ENCODE measurements around the gene GALR2.

Gene GALR2

DNA sequence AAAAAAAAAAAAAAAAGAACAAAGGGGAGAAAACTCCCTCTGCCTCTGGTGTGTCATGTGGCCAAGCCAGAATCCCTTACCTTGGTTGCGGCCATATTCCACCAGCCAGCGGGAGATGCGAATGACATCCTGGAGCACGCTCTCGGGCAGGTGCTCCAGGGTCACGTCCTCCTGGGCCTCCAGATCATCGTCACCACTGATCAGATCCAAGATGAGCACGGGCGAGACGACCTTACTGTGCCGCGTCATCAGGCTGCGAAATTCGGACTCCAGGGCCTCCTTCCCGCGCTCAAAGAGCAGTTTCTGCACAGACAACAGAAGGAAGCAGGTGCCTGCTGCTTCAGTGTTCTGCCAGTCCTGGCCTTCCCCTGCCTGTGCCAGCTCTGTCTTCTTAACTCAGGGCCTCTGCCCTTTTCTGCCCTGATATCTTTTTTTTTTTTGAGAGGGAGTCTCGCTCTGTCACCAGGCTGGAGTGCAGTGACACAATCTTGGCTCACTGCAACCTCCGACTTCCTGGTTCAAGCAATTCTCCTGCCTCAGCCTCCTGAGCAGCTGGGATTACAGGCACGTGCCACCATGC, 23.2 kb downstream of the GALR2 start:
- DNase-seq = no peak

DNA sequence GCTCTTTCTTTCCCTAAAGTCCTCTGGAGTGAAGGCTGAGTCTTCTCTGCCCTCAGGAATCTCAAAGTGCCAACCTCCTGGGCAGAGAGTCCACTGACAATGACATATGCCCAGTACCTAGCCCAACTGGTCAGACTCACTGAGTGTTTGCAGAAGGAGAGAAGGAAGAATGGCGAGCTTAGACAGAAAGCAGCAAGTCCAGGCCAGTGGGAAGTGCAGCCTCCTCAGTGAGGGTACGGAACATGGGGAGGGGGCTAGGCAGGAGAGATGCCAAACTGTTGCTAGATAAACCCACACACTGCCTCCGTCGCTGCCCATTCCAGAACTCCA, 28.3 kb downstream of the GALR2 start:
- DNase-seq = no peak

DNA sequence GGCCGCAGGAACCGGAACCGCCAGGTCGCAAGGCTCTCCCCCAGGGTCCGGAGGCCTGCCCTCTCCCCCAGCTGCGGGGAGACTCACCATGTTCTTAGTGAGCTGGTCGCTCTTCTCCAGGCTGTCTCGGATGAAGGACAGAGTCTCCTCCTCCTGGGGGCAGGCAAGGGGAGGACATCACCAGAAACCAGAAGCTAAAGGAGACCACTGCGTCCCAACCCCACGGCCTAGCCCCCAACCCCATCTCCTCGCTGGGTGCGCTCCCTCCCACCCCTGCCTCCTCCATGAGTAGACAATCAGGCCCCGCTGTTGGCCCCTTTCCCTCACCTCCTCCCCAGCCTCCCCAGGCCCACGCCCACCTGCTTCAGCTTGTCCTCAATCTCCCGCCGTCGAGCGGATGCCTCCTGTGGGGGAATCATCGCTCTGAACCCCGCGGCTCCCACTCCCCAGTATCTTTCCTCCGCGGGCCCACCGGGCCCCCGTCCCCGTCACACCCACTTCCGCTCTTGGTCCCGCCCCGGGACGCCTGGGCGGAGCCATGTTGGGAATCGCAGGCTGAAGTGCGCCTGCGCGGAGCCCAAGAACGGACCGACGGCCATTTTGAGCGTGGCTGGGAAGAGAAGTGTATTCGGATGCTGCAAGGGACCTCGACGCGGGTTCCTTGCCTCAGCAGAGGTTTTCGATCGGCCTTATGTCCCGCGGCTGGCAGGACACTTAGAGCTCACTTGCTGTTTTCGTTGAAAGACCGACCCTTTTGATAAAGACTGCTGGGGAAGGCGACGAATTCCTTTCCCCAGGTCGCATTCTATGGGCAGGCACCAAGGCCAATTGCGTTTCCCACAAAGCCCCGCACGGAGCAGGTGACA, 28.9 kb downstream of the GALR2 start, which contains the start of gene EXOC7:
EXOC7 (minus strand) TSS at position 514 of the 866 bp plus-strand sequence; CDS start at position 419, 95 bp downstream.
- peak; percentile 90 to 98 for DNase-seq

DNA sequence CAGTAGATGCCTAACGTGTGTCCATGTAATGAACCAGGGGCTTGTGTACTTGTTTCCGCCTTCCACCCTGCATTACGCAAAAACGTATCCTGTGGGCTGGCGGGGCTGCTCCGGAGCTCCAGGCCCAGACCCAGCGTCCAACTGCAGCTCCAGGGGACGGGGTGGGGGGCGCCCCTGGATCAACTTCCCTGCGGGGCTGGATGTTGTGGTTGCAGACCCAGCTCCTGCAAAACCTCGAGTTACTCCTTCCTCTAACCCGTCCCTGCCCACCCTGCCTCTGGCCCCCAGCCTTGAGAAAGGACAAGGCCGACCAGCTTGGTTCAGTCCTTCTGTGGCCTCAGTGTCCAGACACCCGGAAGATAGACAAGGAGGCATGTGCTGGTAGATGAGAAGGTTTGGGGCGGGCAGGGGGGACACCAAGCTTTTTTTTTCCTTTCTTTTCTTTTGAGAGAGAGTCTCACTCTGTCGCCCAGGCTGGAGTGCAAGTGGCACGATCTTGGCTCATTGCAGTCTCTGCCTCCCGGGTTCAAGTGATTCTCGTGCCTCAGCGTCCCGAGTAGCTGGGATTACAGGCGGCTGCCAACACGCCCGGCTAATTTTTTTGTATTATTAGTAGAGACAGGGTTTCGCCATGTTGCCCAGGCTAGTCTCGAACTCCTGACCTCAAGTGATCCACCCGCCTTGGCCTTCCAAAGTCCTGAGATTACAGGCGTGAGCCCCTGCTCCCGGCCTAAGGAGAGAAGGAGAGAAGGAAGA, 29.7 kb downstream of the GALR2 start:
- peak in 1 of 2 donors; percentile 5 for DNase-seq

DNA sequence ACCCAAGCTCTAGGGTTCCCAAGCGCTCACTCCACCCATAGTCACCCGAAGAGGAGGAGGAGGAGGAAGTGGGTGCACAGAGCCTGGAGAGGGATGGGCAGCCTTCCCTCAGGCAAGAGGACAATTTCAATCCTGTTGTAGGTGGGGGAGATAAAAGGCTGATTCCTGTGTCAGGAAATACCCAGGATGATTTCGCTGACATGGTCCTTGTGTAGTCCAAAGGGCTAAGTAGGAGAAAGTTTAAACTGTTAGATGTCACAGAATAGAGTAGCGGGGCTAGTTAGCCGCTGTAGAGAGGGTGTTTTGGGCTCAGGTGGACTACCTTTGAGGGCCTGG, 30.3 kb downstream of the GALR2 start:
- DNase-seq = peak in 1 of 2 donors; percentile 0

DNA sequence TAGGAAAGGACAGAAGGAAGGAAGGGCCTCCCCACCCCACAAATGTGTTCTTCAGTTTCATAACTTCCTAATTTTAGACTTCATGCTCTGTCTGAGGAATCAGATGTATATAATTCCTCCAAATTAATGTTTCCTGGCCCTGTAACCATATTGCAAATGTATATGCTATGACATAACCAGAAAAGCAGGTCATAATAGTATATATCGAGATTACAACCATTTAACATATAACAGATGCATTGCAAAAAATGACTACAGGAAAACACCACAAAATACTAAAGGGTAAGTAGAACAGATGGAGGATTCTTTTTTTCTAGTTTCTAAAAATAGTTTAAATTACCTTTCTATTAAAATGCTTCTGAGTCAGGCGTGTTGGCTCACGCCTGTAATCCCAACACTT, 32.1 kb downstream of the GALR2 start:
- DNase-seq = no peak

DNA sequence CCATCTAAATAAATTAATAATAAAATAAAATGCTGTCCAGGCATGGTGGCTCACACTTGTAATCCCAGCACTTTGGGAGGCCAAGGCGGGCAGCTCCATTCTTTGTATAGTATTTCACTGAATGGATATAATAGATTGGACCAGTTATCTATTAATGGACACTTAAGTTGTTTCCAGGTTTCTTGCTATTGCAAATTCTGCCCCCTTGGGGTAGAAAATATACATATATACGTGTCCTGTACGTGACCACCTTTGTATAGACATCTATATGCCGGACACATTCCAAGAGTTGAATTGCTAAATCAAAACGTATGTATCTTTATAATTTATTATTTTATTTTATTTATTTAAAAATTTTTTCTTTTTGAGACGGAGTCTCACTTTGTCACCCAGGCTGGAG, 32.9 kb downstream of the GALR2 start:
- peak in 1 of 2 donors; percentile 22 for DNase-seq

DNA sequence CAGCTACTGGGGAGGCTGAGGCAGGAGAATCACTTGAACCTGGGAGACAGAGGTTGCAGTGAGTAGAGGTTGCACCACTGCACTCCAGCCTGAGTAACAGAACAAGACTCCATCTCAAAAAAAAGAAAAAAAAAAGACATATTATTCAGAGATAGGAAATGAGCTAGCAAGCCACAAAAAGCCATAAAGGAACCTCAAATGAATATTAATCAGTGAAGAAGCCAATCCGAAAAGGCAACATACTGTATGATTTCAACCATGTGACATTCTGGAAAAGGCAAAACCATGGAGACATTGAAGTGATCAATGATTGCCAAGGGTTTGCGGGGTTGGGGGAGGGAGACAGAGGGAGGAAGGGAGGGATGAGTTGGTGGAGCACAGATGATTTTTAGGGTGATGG, 37.4 kb downstream of the GALR2 start:
- DNase-seq = no peak

DNA sequence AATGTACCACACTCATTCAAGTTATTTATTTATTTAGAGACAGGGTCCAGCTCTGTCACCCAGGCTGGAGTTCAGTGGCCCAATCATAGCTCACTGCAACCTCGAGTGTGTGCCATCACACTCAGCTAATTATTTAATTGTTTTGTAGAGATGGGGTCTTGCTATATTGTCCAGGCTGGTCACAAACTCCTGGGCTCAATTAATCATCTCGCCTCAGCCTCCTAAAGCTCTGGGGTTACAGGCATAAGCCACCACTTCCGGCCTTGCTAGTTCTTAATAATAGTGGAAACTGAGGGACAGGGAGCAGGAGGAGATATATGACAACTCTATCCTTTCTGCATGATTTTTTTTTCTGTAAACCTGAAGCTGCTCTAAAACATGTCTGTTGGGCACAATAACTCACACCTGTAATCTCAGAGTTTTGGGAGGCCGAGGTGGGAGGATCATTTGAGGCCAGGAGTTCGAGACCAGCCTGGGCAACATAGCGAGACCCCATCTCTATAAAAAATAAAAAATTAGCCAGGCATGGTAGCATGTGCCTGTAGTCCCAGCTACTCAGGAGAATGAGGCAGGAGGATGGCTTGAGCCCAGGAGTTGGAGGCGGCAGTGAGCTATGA, 40.7 kb downstream of the GALR2 start:
- no peak for DNase-seq

DNA sequence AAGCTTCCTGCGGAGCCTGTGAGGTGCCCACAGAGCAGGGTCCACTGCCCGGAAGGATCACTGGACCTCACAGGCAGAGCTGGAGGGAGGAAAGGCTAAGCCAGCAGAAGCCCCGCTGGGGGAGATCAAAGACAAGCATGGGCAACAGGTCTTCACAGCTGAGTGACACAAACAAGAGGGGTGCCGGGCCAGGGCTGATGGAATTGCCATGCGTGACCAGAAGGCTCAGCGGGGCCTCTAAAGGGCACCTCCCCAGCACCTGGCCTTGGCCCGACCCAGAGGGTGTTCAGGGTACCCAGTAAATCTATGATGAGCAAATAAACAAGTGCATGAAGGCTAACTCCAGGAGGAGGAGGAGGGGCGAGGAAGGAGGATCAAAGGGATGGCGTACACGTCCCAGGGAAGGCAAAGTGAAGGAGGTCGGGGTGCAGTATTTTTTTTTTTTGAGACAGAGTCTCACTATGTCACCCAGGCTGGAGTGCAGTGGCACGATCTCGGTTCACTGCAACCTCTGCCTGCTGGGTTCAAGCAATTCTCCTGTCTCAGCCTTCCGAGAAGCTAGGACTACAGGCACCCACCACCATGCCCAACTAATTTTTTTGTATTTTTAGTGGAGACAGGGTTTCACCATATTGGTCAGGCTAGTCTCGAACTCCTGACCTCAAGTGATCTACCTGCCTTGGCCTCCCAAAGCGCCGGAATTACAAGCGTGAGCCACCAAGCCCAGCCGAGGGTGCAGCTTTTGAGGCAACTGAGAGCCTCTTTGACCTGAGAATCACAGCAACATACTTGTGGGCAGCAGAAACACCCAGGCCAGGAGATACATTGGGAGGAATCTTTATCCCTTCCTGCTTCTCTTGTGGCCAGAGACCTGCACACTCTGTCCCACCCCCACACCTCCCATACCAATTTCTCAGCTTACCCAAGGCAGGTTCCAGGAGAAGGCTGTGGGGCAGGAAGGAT, 45.1 kb downstream of the GALR2 start:
- DNase-seq = no peak

DNA sequence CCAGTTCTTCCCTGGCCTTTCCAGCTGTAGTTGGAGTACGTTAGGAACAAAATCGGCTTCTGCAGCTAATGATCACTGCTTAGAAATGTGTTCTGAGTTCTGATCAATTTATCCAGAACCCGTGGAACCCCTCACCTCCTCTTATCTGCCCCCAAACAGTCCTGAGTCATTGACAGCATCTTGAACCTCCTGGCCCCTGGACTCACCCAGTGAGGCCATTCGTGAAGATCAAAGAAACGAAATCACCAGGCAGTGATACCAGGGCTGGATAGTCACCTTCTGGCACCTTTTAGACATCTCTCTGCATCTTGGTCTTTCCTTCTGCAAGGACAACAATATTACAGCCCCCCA, 46.1 kb downstream of the GALR2 start:
- DNase-seq = no peak

DNA sequence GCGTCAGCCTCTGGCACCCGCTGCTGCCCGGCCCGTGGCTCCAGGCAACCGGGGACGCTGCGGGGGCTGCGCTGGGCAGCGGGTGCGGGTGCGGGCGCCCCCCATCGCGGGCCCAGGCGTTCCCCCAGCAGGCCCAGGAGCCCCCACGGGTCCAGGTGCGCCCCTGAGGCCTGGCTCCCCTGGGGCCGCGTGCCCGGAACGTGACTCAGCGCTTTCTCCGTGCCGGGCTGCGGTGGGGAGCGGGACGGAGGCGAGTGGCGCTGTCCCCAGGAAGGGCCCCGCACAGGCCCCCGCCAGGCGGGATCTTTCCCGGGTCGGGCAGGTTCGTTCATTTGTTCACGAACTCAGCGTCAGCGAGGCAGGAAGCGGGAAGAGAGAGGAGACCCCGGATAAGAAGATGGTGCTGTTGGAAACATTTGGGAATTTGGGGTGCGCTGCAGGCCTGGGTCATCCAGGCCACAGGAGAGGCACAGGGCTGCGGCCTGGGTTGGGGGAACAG, 47.4 kb downstream of the GALR2 start:
- no peak for DNase-seq

DNA sequence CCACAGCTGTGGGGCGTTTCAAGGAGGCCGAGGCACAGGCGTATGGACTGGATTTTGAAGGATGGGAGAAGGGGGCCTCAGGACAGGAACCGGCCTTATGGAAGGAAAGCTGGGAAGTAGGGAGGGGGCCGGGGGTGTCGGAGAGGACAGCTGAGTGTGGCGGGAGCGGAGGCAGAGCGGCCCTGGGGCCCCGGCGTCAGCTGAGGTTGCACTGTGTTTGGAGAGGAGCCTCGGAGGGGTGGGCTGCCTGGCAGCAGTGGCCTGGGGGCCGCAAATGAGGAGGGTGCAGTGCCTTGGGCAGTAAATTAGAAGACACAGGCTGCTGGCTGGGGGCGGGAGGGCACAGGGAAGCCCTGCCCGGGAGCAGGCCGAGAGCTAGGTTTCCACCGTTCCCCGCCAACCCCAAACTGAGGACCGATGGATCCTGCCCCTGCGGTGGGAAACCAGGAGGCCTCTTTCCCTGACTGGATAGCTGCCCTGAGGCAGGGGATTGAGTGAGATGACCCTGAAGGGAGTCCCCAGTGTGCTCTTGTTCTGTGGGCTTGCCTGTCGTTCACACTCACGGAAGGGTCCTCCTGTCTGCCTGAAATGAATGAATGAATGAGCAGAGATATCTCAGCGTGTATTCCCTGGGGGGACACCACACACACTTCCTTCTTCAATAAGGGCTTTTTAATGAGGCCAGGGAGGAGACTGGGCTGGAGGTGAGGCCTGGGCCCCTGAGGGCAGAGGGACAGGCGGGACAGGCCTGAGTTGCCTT, 48.0 kb downstream of the GALR2 start:
- no peak for DNase-seq

DNA sequence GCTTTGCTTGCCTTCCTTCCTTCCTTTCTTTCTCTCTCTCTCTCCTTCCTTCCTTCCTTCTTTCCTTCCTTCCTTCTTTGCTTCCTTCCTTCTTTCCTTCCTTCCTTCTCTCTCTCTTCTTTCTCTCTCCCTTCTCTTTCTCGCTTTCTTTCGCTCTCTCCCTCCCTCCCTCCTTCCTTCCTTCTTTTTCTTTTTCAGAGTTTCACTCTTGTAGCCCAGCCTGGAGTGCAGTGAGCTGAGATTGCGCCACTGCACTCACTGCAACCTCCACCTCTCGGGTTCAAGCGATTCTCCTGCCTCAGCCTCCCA, 48.6 kb downstream of the GALR2 start:
- no peak for DNase-seq

DNA sequence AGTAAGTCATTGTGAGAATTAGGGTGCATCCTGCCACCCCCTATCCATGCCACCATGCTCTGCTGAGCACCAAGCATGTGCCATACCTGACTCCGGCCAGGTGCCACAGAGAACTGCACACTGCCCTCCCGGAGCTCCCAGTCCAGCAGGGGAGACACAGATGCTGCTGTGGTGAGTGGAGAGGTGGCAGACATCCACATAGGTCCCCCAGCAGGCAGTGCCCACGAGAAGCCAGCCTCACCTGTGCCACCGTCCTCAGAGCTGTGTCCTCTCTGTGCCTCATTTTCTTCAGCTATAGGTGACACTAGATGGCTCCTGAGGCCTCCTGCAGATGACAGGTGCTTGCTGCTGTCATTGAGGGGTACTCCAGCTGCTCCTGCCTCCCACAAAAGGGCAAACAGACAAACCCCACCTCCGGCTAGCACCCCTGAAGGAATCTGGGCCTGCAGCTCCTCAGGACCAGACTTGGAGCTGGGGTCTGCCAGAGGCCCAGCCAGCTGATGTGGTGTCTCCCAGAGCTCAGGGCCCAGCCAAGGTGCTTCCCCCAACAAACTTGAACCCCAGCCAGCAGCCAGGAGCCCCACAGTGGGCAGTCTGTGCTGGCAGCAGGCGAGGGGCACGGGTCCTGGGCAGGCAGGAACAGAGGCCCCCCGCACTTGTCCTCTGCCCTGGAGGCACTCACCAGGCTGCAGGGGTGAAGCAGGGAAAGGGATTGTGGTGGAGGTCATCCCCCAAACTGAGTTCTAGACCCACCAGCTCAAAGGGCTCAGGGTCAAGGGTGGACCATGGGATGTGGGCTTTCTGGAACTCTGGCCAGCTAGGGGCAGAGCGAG, 49.4 kb downstream of the GALR2 start:
- DNase-seq = no peak

DNA sequence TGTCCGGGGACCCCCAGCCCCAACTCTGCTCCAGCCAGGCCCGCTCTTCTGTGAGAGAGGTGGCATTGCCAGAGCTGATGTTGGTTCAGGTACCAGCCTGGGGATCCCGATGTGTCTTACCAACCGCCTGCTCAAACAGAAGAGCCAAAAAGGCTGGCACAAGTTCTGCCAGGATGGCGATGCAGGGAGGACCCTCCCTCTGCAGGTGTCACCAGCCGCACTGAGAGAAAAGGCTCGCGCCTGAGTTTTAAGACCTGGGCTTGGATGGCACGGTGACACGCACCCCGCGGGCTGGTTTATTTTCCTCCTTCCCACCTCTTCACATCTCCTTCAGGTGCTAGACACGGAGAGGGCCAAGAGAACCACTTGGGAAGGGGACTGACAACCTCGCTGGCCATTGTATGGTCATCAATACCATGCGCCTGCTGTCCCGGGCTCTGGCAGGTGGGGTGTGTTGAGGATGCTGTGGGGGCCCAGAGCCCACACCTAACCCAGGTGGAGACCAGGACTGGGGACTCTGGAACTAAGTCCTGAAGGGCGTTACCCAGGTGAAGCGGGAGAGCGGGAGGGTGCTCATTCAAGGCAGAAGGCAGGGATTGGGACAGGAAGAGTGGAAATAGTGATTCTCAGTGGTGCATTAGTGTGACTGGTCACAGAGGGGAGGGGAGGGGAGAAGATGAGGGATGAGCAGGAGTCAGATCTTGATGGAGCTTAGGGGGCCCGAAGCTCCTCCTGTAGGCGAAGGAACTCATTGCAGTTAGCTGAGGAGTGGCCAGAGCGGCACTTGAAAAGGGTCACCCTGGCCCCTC, 50.2 kb downstream of the GALR2 start:
- DNase-seq = peak in 1 of 2 donors; percentile 10

DNA sequence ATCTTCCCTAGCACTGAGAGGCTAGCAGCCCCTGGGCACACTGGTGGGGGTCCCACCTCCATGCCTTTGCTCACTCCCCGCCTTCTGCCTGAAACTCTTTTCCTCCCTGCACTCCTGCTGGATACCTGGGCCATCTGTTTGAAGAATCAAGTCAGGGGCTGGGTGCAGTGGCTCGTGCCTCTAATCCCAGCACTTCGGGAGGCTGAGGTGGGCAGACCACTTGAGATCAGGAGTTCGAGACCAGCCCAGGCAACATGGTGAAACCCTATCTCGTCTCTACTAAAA, 50.8 kb downstream of the GALR2 start:
- no peak for DNase-seq

DNA sequence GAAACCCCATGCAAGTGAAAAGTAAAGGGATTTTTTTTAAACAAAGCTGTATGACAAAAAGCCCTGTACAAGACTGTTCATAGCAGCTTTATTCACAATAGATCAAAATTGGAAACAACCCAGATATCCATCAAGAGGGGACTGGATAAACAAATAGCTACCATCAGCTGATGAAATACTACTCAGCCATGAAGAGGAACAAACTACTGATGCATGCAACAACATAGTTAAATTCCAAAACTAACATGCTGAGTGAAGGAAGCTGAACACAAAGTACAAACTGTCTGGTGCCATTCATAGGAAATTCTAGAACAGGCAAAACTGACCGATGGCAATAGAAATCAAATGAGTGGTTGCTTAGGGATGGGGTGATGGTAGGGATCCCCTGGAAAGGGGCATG, 51.3 kb downstream of the GALR2 start:
- no peak for DNase-seq
